Prostate gland (tissue), 2 donors: ENCODE measurements around the gene C16orf89.

Experiments used
- POLR2A ChIP-seq: fragments of 450-650 bp; IDR thresholded peaks from one replicate; pipeline ENCODE4 v1.6.1; 2016; ENCODE audit warnings: antibody characterized with exemption, mild to moderate bottlenecking
- POLR2AphosphoS5 ChIP-seq: sonication (generic); formaldehyde crosslinking; IDR thresholded peaks from one replicate; pipeline ENCODE4 v1.6.1; 2017; ENCODE audit warnings: antibody characterized with exemption
- TF ChIP-seq, protein P1 (sequence below), 4 experiments: fragments of 200-600 bp in 2 of 4; fragments of 450-650 bp in 2 of 4; sonication (generic) in 2 of 4; IDR thresholded peaks; 1 replicate in 3 of 4; 2 replicates in 1 of 4; pipeline ENCODE4 v1.5.1; 2016 to 2019; ENCODE audit warnings: antibody characterized with exemption in 4 of 4, mild to moderate bottlenecking in 2 of 4, moderate library complexity in 2 of 4

DNA sequence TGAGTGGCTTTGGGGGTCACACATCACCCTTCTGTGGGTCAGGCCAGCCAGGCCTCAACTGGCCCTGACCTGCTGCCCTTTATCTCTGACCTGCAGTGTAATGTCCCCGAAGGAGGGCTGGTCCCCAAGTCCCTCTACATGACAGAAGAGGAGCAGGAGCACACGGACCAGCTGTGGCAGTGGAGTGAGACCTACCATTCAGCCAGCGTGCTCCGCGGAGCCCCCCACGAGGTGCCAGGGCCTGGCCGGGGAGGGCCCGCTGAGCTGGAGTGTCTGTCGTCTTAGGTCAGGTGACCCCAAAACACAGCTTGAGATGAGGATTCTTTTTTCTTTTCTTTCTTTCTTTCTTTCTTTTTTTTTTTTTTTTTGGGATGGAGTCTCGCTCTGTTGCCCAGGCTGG, 58.5 kb downstream of the C16orf89 start:
- TF ChIP-seq, protein P1, sequence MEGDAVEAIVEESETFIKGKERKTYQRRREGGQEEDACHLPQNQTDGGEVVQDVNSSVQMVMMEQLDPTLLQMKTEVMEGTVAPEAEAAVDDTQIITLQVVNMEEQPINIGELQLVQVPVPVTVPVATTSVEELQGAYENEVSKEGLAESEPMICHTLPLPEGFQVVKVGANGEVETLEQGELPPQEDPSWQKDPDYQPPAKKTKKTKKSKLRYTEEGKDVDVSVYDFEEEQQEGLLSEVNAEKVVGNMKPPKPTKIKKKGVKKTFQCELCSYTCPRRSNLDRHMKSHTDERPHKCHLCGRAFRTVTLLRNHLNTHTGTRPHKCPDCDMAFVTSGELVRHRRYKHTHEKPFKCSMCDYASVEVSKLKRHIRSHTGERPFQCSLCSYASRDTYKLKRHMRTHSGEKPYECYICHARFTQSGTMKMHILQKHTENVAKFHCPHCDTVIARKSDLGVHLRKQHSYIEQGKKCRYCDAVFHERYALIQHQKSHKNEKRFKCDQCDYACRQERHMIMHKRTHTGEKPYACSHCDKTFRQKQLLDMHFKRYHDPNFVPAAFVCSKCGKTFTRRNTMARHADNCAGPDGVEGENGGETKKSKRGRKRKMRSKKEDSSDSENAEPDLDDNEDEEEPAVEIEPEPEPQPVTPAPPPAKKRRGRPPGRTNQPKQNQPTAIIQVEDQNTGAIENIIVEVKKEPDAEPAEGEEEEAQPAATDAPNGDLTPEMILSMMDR (IDR thresholded peaks at IDR 0.05) = no peak
- no peak for TF ChIP-seq POLR2AphosphoS5
- no peak for TF ChIP-seq POLR2A
